HG02981 (cell line): Measurements from ENCODE around the gene KIR3DL2.
"Not testable (repeated sequence)": the region's sequence is repeated elsewhere in the genome, so short reads cannot be mapped to it uniquely, and the experiment has no call there.

ENCODE experiments used
- ATAC-seq: cut with Tn5 transposase; IDR thresholded peaks from one replicate; pipeline ENCODE4 v1.9.1; 2021; ENCODE audit warnings: mild to moderate bottlenecking, moderate library complexity; ENCODE audit not compliant: unreplicated experiment

KIR3DL2 gene

GRCh38 chr19:54850061-54850640 lies at the start of gene KIR3DL2:
KIR3DL2 (plus strand) TSS chr19:54850443; CDS start chr19:54850476, 33 bp downstream.
- ATAC-seq: not testable (repeated sequence)

- ATAC-seq: no peak
Observed at GRCh38 chr19:54803410-54803809, 46.8 kb upstream of the KIR3DL2 start, which contains the start of gene KIR2DL4. KIR2DL4 (plus strand) TSS chr19:54803610; CDS start chr19:54803652, 42 bp downstream.

- no peak for ATAC-seq
Observed at GRCh38 chr19:54804101-54804500, 46.1 kb upstream of the KIR3DL2 start.

GRCh38 chr19:54804571-54804970 lies 45.7 kb upstream of the KIR3DL2 start:
- ATAC-seq: no peak

- ATAC-seq: no peak
Observed at GRCh38 chr19:54805665-54806515, 44.4 kb upstream of the KIR3DL2 start.

- ATAC-seq: no peak
Observed at GRCh38 chr19:54806516-54806838, 43.8 kb upstream of the KIR3DL2 start.

- ATAC-seq: not testable (repeated sequence)
Observed at GRCh38 chr19:54814571-54814970, 35.7 kb upstream of the KIR3DL2 start.

GRCh38 chr19:54816251-54816650 lies 34.0 kb upstream of the KIR3DL2 start, which contains the start of gene KIR3DL1:
KIR3DL1 (plus strand) TSS chr19:54816468.
- not testable (repeated sequence) for ATAC-seq

- ATAC-seq: no peak
Observed at GRCh38 chr19:54817670-54818536, 32.3 kb upstream of the KIR3DL2 start.

GRCh38 chr19:54824416-54824815 lies 25.8 kb upstream of the KIR3DL2 start:
- ATAC-seq: not testable (repeated sequence)

- not testable (repeated sequence) for ATAC-seq
Observed at GRCh38 chr19:54825326-54825725, 24.9 kb upstream of the KIR3DL2 start.

- ATAC-seq: not testable (repeated sequence)
Observed at GRCh38 chr19:54828064-54828463, 22.2 kb upstream of the KIR3DL2 start.

- ATAC-seq: not testable (repeated sequence)
Observed at GRCh38 chr19:54832496-54832895, 17.7 kb upstream of the KIR3DL2 start, which contains the start of gene KIR2DS4. KIR2DS4 (plus strand) TSS chr19:54832676.

- not testable (repeated sequence) for ATAC-seq
Observed at GRCh38 chr19:54835126-54835525, 15.1 kb upstream of the KIR3DL2 start.

- ATAC-seq: not testable (repeated sequence)
Observed at GRCh38 chr19:54837522-54837921, 12.7 kb upstream of the KIR3DL2 start.

GRCh38 chr19:54843171-54843570 lies 7.1 kb upstream of the KIR3DL2 start:
- not testable (repeated sequence) for ATAC-seq

GRCh38 chr19:54850930-54851329 lies 687 bp downstream of the KIR3DL2 start:
- ATAC-seq: no peak

- no peak for ATAC-seq
Observed at GRCh38 chr19:54851353-54851752, 1.1 kb downstream of the KIR3DL2 start.

- ATAC-seq: not testable (repeated sequence)
Observed at GRCh38 chr19:54855241-54855640, 5.0 kb downstream of the KIR3DL2 start.

GRCh38 chr19:54858476-54858875 lies 8.2 kb downstream of the KIR3DL2 start:
- not testable (repeated sequence) for ATAC-seq

GRCh38 chr19:54859421-54859820 lies 9.2 kb downstream of the KIR3DL2 start:
- ATAC-seq: not testable (repeated sequence)
